CD8-positive, alpha-beta memory T cell (primary cell): Measurements from ENCODE around the gene SIN3B. TPM values are rescaled to one million over a fixed set of nuclear protein-coding genes. Genes with fewer than 3 reads are reported as not detected.
"Not testable (repeated sequence)": the region's sequence is repeated elsewhere in the genome, so short reads cannot be mapped to it uniquely, and the experiment has no call there.

Experiments used
- CTCF ChIA-PET: fragments of 350-600 bp; sonication (Branson Sonifier 250); formaldehyde crosslinking; loops from one replicate; lab custom pipeline; 2021; ENCODE audit warnings: antibody characterized with exemption; lab: Charles Lee
- POLR2A ChIA-PET: fragments of 350-600 bp; sonication (Branson Sonifier 250); formaldehyde crosslinking; loops from one replicate; lab custom pipeline; 2021; ENCODE audit warnings: antibody characterized with exemption; lab: Charles Lee
- DNase-seq, 5 donors: peaks; one replicate each; pipeline versions ENCODE4 v3.0.0 to v3.0.0-alpha.2; 2020 to 2022; ENCODE audit warnings: mixed read lengths in 1 of 5
- H3K27ac ChIP-seq: one replicate; pipeline ENCODE4 v1.7.0; 2013; ENCODE audit warnings: low read depth, mild to moderate bottlenecking, low read length, moderate library complexity
- H3K27me3 ChIP-seq: 2 replicates; pipeline ENCODE4 v1.7.0; 2013; ENCODE audit warnings: low read length, mild to moderate bottlenecking; ENCODE audit not compliant: insufficient read depth, poor library complexity, severe bottlenecking
- H3K36me3 ChIP-seq: 2 replicates; pipeline ENCODE4 v1.7.0; 2013; ENCODE audit warnings: mild to moderate bottlenecking, low read length, moderate library complexity; ENCODE audit not compliant: insufficient read depth
- H3K4me1 ChIP-seq: 2 replicates; pipeline ENCODE4 v1.7.0; 2013; ENCODE audit warnings: mild to moderate bottlenecking, low read length, moderate library complexity; ENCODE audit not compliant: insufficient read depth
- H3K4me3 ChIP-seq: 2 replicates; pipeline ENCODE4 v1.7.0; 2013; ENCODE audit warnings: mild to moderate bottlenecking, low read length
- H3K9me3 ChIP-seq: 2 replicates; pipeline ENCODE4 v1.7.0; 2013; ENCODE audit warnings: mild to moderate bottlenecking, low read length
- H3K27ac Mint-ChIP-seq, 8 donors: one replicate each; pipeline ENCODE4 v1.8.0; 2020 to 2021; ENCODE audit warnings: mixed read lengths in 8 of 8, mild to moderate bottlenecking in 6 of 8, inconsistent platforms in 3 of 8, moderate library complexity in 3 of 8
- H3K27me3 Mint-ChIP-seq, 2 donors: one replicate each; pipeline ENCODE4 v1.8.0; 2020 to 2021; ENCODE audit warnings: mixed read lengths in 2 of 2, mild to moderate bottlenecking in 1 of 2, moderate library complexity in 1 of 2
- H3K36me3 Mint-ChIP-seq, 3 donors: one replicate each; pipeline ENCODE4 v1.8.0; 2020 to 2021; ENCODE audit warnings: mixed read lengths in 3 of 3, inconsistent platforms in 1 of 3, mild to moderate bottlenecking in 1 of 3
- H3K4me1 Mint-ChIP-seq, 3 donors: one replicate each; pipeline ENCODE4 v1.8.0; 2020 to 2021; ENCODE audit warnings: mixed read lengths in 3 of 3, inconsistent platforms in 1 of 3, mild to moderate bottlenecking in 1 of 3
- H3K4me3 Mint-ChIP-seq, 7 donors: one replicate each; pipeline ENCODE4 v1.8.0; 2020 to 2021; ENCODE audit warnings: mixed read lengths in 7 of 7, mild to moderate bottlenecking in 6 of 7, moderate library complexity in 4 of 7, inconsistent platforms in 2 of 7
- H3K9me3 Mint-ChIP-seq, 5 donors: one replicate each; pipeline ENCODE4 v1.8.0; 2020 to 2022; ENCODE audit warnings: mixed read lengths in 5 of 5, mild to moderate bottlenecking in 3 of 5, moderate library complexity in 2 of 5, inconsistent platforms in 1 of 5
- polyA plus RNA-seq: library from polyadenylated mRNA; unstranded; fragments of 300-500 nt; fragmentation: Illumina TruSeq; gene quantifications from one replicate; pipeline ENCODE4 v1.2.3, GENCODE V29; 2021
- total RNA-seq, 2 experiments: library from RNA; stranded (reverse); gene quantifications; one replicate each; pipeline ENCODE4 v1.2.3, GENCODE V29; 2021

Gene SIN3B
- total and polyA plus RNA-seq, 3 experiments from 2014 or later: 5.0 to 34.8 (median 32.9) TPM

- Mint-ChIP-seq H3K4me3 (no peak overlapping the region), H3K9me3 (peaks cover 4 to 8% (median 6%) of the 10 kb centered on the region in 5 donors), H3K36me3 (peaks cover 0 to 8% (median 0%) of the 10 kb centered on the region in 3 donors), H3K27me3 (peaks cover 3 to 12% of the 10 kb centered on the region in 2 donors), H3K4me1 (no peaks in the 10 kb centered on the region), H3K27ac (no peak overlapping the region)
- H3K4me3 ChIP-seq: no peak overlapping the region
- no peak overlapping the region for H3K27ac ChIP-seq
- ChIA-PET CTCF (interaction anchor here (0.6 kb wide), 1 partner anchor 1770 kb away, joined by 4 read pairs; no protein-coding TSS in a partner anchor), POLR2A (no interaction called here)
- DNase-seq: no peak
- H3K4me1 ChIP-seq: no peaks in the 10 kb centered on the region
- H3K9me3 ChIP-seq: no peaks in the 10 kb centered on the region
- H3K27me3 ChIP-seq: no peaks in the 10 kb centered on the region
- H3K36me3 ChIP-seq: no peaks in the 10 kb centered on the region
Measured at GRCh38 chr19:16794456-16795441, 34.4 kb upstream of the SIN3B start.

- Histone ChIP-seq H3K36me3 (no peaks in the 10 kb centered on the region), H3K27ac (no peak overlapping the region), H3K4me1 (no peaks in the 10 kb centered on the region), H3K4me3 (no peak overlapping the region), H3K27me3 (no peaks in the 10 kb centered on the region), H3K9me3 (no peaks in the 10 kb centered on the region)
- POLR2A ChIA-PET: no interaction called here
- no peaks in the 10 kb centered on the region for H3K4me1 Mint-ChIP-seq
- no peak overlapping the region for H3K4me3 Mint-ChIP-seq
- no peak for DNase-seq
- CTCF ChIA-PET: no interaction called here
- H3K9me3 Mint-ChIP-seq: peaks cover 0 to 2% (median 2%) of the 10 kb centered on the region in 5 donors
- peaks cover 0 to 4% (median 0%) of the 10 kb centered on the region in 3 donors for H3K36me3 Mint-ChIP-seq
- peaks cover 3 to 12% of the 10 kb centered on the region in 2 donors for H3K27me3 Mint-ChIP-seq
- H3K27ac Mint-ChIP-seq: no peak overlapping the region
Measured at GRCh38 chr19:16795731-16796130, 33.5 kb upstream of the SIN3B start.

GRCh38 chr19:16797876-16798275 lies 31.3 kb upstream of the SIN3B start:
- Mint-ChIP-seq H3K4me3 (no peak overlapping the region), H3K27ac (no peak overlapping the region), H3K4me1 (no peaks in the 10 kb centered on the region), H3K36me3 (no peaks in the 10 kb centered on the region), H3K27me3 (peaks cover 0 to 3% of the 10 kb centered on the region in 2 donors), H3K9me3 (peaks cover 0 to 2% (median 2%) of the 10 kb centered on the region in 5 donors)
- Histone ChIP-seq H3K36me3 (no peaks in the 10 kb centered on the region), H3K4me3 (no peak overlapping the region), H3K27ac (no peak overlapping the region), H3K27me3 (no peaks in the 10 kb centered on the region), H3K9me3 (no peaks in the 10 kb centered on the region), H3K4me1 (no peaks in the 10 kb centered on the region)
- CTCF ChIA-PET: interaction anchor here (0.7 kb wide), 1 partner anchor 706 kb away, joined by 4 read pairs; no protein-coding TSS in a partner anchor
- POLR2A ChIA-PET: no interaction called here
- DNase-seq: no peak

- CTCF ChIA-PET, POLR2A ChIA-PET, H3K4me1 Mint-ChIP-seq, H3K36me3 ChIP-seq, H3K4me3 ChIP-seq, H3K9me3 Mint-ChIP-seq, H3K4me1 ChIP-seq, H3K27ac Mint-ChIP-seq, H3K4me3 Mint-ChIP-seq, H3K27me3 Mint-ChIP-seq, H3K27me3 ChIP-seq, H3K27ac ChIP-seq, DNase-seq, H3K36me3 Mint-ChIP-seq, H3K9me3 ChIP-seq: not testable (repeated sequence)
Measured at GRCh38 chr19:16798326-16798725, 30.9 kb upstream of the SIN3B start.

- H3K4me1 ChIP-seq: no peaks in the 10 kb centered on the region
- H3K9me3 ChIP-seq: no peaks in the 10 kb centered on the region
- Mint-ChIP-seq H3K4me3 (no peak overlapping the region), H3K9me3 (peaks cover 0 to 2% (median 2%) of the 10 kb centered on the region in 5 donors), H3K4me1 (no peaks in the 10 kb centered on the region), H3K27me3 (peaks cover 3% of the 10 kb centered on the region in 2 donors), H3K27ac (no peak overlapping the region), H3K36me3 (peaks cover 0 to 1% (median 0%) of the 10 kb centered on the region in 3 donors)
- POLR2A ChIA-PET: no interaction called here
- CTCF ChIA-PET: no interaction called here
- no peaks in the 10 kb centered on the region for H3K27me3 ChIP-seq
- no peaks in the 10 kb centered on the region for H3K36me3 ChIP-seq
- H3K27ac ChIP-seq: no peak overlapping the region
- DNase-seq: no peak
- no peak overlapping the region for H3K4me3 ChIP-seq
Measured at GRCh38 chr19:16799740-16800139, 29.5 kb upstream of the SIN3B start.

GRCh38 chr19:16801600-16802013 lies 27.6 kb upstream of the SIN3B start:
- peaks cover 0 to 1% (median 0%) of the 10 kb centered on the region in 3 donors for H3K36me3 Mint-ChIP-seq
- Histone ChIP-seq H3K4me1 (no peaks in the 10 kb centered on the region), H3K27ac (no peak overlapping the region), H3K27me3 (no peaks in the 10 kb centered on the region), H3K4me3 (no peak overlapping the region), H3K36me3 (no peaks in the 10 kb centered on the region), H3K9me3 (no peaks in the 10 kb centered on the region)
- no peak for DNase-seq
- H3K4me1 Mint-ChIP-seq: no peaks in the 10 kb centered on the region
- peaks cover under 1 to 6% of the 10 kb centered on the region in 2 donors for H3K27me3 Mint-ChIP-seq
- no peak overlapping the region for H3K4me3 Mint-ChIP-seq
- POLR2A ChIA-PET: no interaction called here
- CTCF ChIA-PET: no interaction called here
- peak overlapping the region in 1 of 8 donors; percentile 38 for H3K27ac Mint-ChIP-seq
- H3K9me3 Mint-ChIP-seq: no peaks in the 10 kb centered on the region

GRCh38 chr19:16804176-16804575 lies 25.0 kb upstream of the SIN3B start:
- H3K27ac ChIP-seq: no peak overlapping the region
- peaks cover 0 to 6% of the 10 kb centered on the region in 2 donors for H3K27me3 Mint-ChIP-seq
- H3K4me1 ChIP-seq: no peaks in the 10 kb centered on the region
- H3K36me3 ChIP-seq: no peaks in the 10 kb centered on the region
- no peaks in the 10 kb centered on the region for H3K27me3 ChIP-seq
- CTCF ChIA-PET: no interaction called here
- peak overlapping the region in 1 of 8 donors; percentile 77 for H3K27ac Mint-ChIP-seq
- no peak overlapping the region for H3K4me3 ChIP-seq
- no peaks in the 10 kb centered on the region for H3K4me1 Mint-ChIP-seq
- H3K9me3 Mint-ChIP-seq: no peaks in the 10 kb centered on the region
- DNase-seq: no peak
- POLR2A ChIA-PET: no interaction called here
- no peaks in the 10 kb centered on the region for H3K9me3 ChIP-seq
- no peak overlapping the region for H3K4me3 Mint-ChIP-seq
- H3K36me3 Mint-ChIP-seq: peaks cover 0 to 1% (median 0%) of the 10 kb centered on the region in 3 donors

- Histone ChIP-seq H3K36me3 (no peaks in the 10 kb centered on the region), H3K27me3 (no peaks in the 10 kb centered on the region), H3K4me1 (no peaks in the 10 kb centered on the region), H3K9me3 (no peaks in the 10 kb centered on the region), H3K27ac (no peak overlapping the region), H3K4me3 (no peak overlapping the region)
- no peaks in the 10 kb centered on the region for H3K4me1 Mint-ChIP-seq
- H3K27me3 Mint-ChIP-seq: peaks cover 6 to 9% of the 10 kb centered on the region in 2 donors
- ChIA-PET CTCF (no interaction called here), POLR2A (no interaction called here)
- no peak overlapping the region for H3K27ac Mint-ChIP-seq
- peaks cover 0 to 1% (median 0%) of the 10 kb centered on the region in 3 donors for H3K36me3 Mint-ChIP-seq
- H3K4me3 Mint-ChIP-seq: no peak overlapping the region
- no peak for DNase-seq
- no peaks in the 10 kb centered on the region for H3K9me3 Mint-ChIP-seq
Measured at GRCh38 chr19:16807549-16808284, 21.5 kb upstream of the SIN3B start.
